HPDE6-E6E7 (cell line): Measurements from ENCODE around the gene TPST2.
A peak's percentile ranks its signal among the peaks of the same experiment; 100 is the strongest.
"Not testable (repeated sequence)": the region's sequence is repeated elsewhere in the genome, so short reads cannot be mapped to it uniquely, and the experiment has no call there.

Experiments used
- DNase-seq: peaks from one replicate; pipeline ENCODE4 v3.0.0; 2011; ENCODE audit warnings: missing footprints; ENCODE audit errors: extremely low spot score

TPST2 gene

GRCh38 chr22:26534171-26534855, 55.6 kb downstream of the TPST2 start:
- DNase-seq: no peak

- DNase-seq: no peak
Observed at GRCh38 chr22:26529345-26529744, 60.6 kb downstream of the TPST2 start.

GRCh38 chr22:26528518-26528917, 61.4 kb downstream of the TPST2 start:
- DNase-seq: not testable (repeated sequence)

- DNase-seq: no peak
Observed at GRCh38 chr22:26527574-26528465, 62.1 kb downstream of the TPST2 start.

- no peak for DNase-seq
Observed at GRCh38 chr22:26527167-26527566, 62.8 kb downstream of the TPST2 start.

- DNase-seq: no peak
Observed at GRCh38 chr22:26525946-26526564, 63.9 kb downstream of the TPST2 start.

- no peak for DNase-seq
Observed at GRCh38 chr22:26524870-26525269, 65.1 kb downstream of the TPST2 start.

GRCh38 chr22:26522592-26522991, 67.3 kb downstream of the TPST2 start:
- DNase-seq: no peak

- DNase-seq: no peak
Observed at GRCh38 chr22:26522012-26522411, 67.9 kb downstream of the TPST2 start.

GRCh38 chr22:26517429-26517828, 72.5 kb downstream of the TPST2 start:
- DNase-seq: no peak

- no peak for DNase-seq
Observed at GRCh38 chr22:26516503-26516902, 73.4 kb downstream of the TPST2 start.

GRCh38 chr22:26515931-26516330, 74.0 kb downstream of the TPST2 start:
- DNase-seq: no peak

GRCh38 chr22:26514419-26515161, 75.3 kb downstream of the TPST2 start:
- no peak for DNase-seq

GRCh38 chr22:26513838-26514237, 76.1 kb downstream of the TPST2 start:
- DNase-seq: no peak

- DNase-seq: peak; percentile 96
Observed at GRCh38 chr22:26512149-26512793, 77.7 kb downstream of the TPST2 start, which contains the start of gene TFIP11. Gene TFIP11 (minus strand): TSS chr22:26512473. CDS start chr22:26510272, 2,201 bp downstream.

GRCh38 chr22:26508148-26508547, 81.8 kb downstream of the TPST2 start:
- no peak for DNase-seq

- DNase-seq: no peak
Observed at GRCh38 chr22:26503758-26504157, 86.2 kb downstream of the TPST2 start.

- DNase-seq: no peak
Observed at GRCh38 chr22:26502688-26503561, 87.0 kb downstream of the TPST2 start.

- no peak for DNase-seq
Observed at GRCh38 chr22:26501996-26502395, 87.9 kb downstream of the TPST2 start.

GRCh38 chr22:26499188-26499703, 90.7 kb downstream of the TPST2 start:
- no peak for DNase-seq
